Heart left ventricle (tissue), 16 donors: ENCODE measurements around the gene TRMU. TPM values are rescaled to one million over a fixed set of nuclear protein-coding genes. Genes with fewer than 3 reads are reported as not detected.

Experiments used
- ATAC-seq, 4 donors: fragments of 200-7000 bp; cut with Tn5 transposase; one replicate each; pipeline ENCODE4 v1.9.1; 2020 to 2022; ENCODE audit warnings: moderate library complexity in 4 of 4, mild to moderate bottlenecking in 3 of 4, moderate number of reproducible peaks in 1 of 4
- DNase-seq, 5 donors: peaks; one replicate each; pipeline ENCODE4 v3.0.0-alpha.2; 2020
- H3K27ac ChIP-seq, 12 donors: fragments of 200-600 bp; sonication (generic) in 4 of 12; one replicate each; pipeline versions ENCODE4 v1.5.0 to v1.8.0; 2016 to 2022; ENCODE audit warnings: mild to moderate bottlenecking in 2 of 12
- H3K27me3 ChIP-seq, 9 donors: fragments of 200-600 bp; sonication (generic) in 2 of 9; one replicate each; pipeline versions ENCODE4 v1.5.1 to v1.8.0; 2016 to 2022; ENCODE audit warnings: mild to moderate bottlenecking in 3 of 9
- H3K36me3 ChIP-seq, 9 donors: fragments of 200-600 bp; sonication (generic) in 2 of 9; one replicate each; pipeline versions ENCODE4 v1.5.0 to v1.8.0; 2018 to 2022; ENCODE audit warnings: mild to moderate bottlenecking in 2 of 9
- H3K4me1 ChIP-seq, 12 donors: fragments of 200-600 bp; sonication (generic) in 4 of 12; one replicate each; pipeline versions ENCODE4 v1.5.0 to v1.8.0; 2016 to 2022; ENCODE audit warnings: mild to moderate bottlenecking in 3 of 12
- H3K4me3 ChIP-seq, 12 donors: fragments of 200-600 bp; sonication (generic) in 4 of 12; one replicate each; pipeline versions ENCODE4 v1.5.0 to v1.8.0; 2017 to 2022; ENCODE audit warnings: mild to moderate bottlenecking in 9 of 12, moderate library complexity in 4 of 12
- H3K9me3 ChIP-seq, 12 donors: fragments of 200-600 bp; sonication (generic) in 4 of 12; one replicate each; pipeline versions ENCODE4 v1.5.0 to v1.8.0; 2016 to 2022; ENCODE audit warnings: mild to moderate bottlenecking in 1 of 12
- POLR2A ChIP-seq, 2 donors: fragments of 450-650 bp; IDR thresholded peaks; one replicate each; pipeline ENCODE4 v1.6.1; 2017; ENCODE audit warnings: antibody characterized with exemption in 2 of 2, mild to moderate bottlenecking in 2 of 2, moderate library complexity in 2 of 2
- WGBS, 4 donors: extraction: QIAGEN DNeasy Blood & Tissue Kit in 2 of 4; methylation state at CpG; one replicate each; pipeline versions ENCODE4 v1.1.5 to v1.1.7; 2013 to 2018; 5-methylcytosine and 5-hydroxymethylcytosine counted together
- intact Hi-C, 10 donors: fragments of 100-400 bp; cut with DNase I; formaldehyde crosslinking; loops; one replicate each; pipeline versions ENCODE4 v1.11.1 to v1.14.2; 2022
- polyA plus RNA-seq, 2 donors: library from polyadenylated mRNA; stranded (reverse); fragments of 200-250 nt; gene quantifications; one replicate each; pipeline ENCODE4 v1.2.3, GENCODE V29; 2013
- total RNA-seq, 9 donors: library from RNA; depleted of rRNA in 2 of 9; stranded (reverse); fragments of >200 nt in 2 of 9; fragmentation: NEBNext Ultra II Directional in 3 of 9; extraction: Animal tissue kit (Norgen Biotek cat#: 25700) in 3 of 9; gene quantifications; one replicate each; pipeline versions ENCODE4 v1.1.0 to v1.2.4, GENCODE V29; 2016 to 2023
- TF ChIP-seq, protein P1 (sequence below), 12 donors: fragments of 200-600 bp; sonication (generic) in 4 of 12; IDR thresholded peaks; one replicate each; pipeline versions ENCODE4 v1.5.0 to v1.8.0; 2018 to 2022; ENCODE audit warnings: antibody characterized with exemption in 12 of 12, mild to moderate bottlenecking in 5 of 12
- donor health status: ischemic (EF 13 %, LVEDD 7.1; RV severe dilation, severe dysfunction).
- donor health status: healthy with polysubstance abuse.
- donor health status: DM: no; HTN: yes; CAD: no.
- donor health status: DM: no; HTN: no; CAD: no.
- donor health status: ischemic (EF 25% LVEDD 6.9; RV normal size, moderate dysfunction).
- donor health status: ischemic (EF 25% LVEDD 5.7; RV mildly dilated, moderate dysfunction).
- donor health status: healthy.
- donor health status: DM: yes; HTN: yes; CAD: no.
- donor health status: ischemic (EF 35%, LVEDD 5.7; RV mildly dilated, moderate dysfunction).
- donor health status: nonischemic (EF 11% LVEDD 7.7; RV severe dilation, severe dysfunction).
- donor health status: DM: yes; HTN: yes; CAD: no.
- donor health status: PGD.
- donor health status: ischemic (EF 29% LVEDD 5.4; RV normal size, mild dysfunction).
- donor health status: nonischemic (EF 23%, LVEDD 6.1; RV moderate dilation, normal function).

TRMU gene
- total and polyA plus RNA-seq, 11 donors = 24.3 to 48.7 (median 33.3) TPM

DNA sequence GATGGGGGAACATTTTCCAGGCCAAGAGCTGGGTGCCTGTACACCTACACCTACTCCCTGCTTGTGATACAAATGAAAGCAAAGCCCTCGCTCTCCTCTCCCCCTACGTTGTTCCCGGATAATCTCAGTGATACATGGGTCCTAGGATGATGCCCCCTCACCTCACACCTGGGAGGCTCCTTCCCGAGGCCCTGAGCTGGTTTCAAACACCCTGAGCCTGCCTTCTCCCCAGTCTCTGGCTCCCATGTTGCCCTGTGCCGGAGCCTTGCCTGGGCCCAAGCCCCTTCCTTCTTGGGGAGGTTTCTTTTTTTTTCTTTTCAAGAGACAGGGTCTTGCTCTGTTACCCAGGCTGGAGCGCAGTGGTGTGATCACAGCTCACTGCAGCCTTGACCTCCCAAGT lies 23.3 kb downstream of the TRMU start:
- peaks cover 0 to 47% (median 32%) of the 10 kb centered on the region in 9 donors for H3K36me3 ChIP-seq
- H3K4me1 ChIP-seq = peaks cover 0 to 28% (median 4%) of the 10 kb centered on the region in 12 donors
- no peak overlapping the region for H3K27ac ChIP-seq
- H3K27me3 ChIP-seq = no peaks in the 10 kb centered on the region
- no peak overlapping the region for H3K4me3 ChIP-seq
- no peak for ATAC-seq
- intact Hi-C loops = loop anchor here in 4 of 10 donors (5.0 to 10.0 kb wide), 5 partner anchors 46 to 446 kb away; partner anchors contain the start of gene CELSR1 (in 1 of the 4)
- TF ChIP-seq, protein P1, sequence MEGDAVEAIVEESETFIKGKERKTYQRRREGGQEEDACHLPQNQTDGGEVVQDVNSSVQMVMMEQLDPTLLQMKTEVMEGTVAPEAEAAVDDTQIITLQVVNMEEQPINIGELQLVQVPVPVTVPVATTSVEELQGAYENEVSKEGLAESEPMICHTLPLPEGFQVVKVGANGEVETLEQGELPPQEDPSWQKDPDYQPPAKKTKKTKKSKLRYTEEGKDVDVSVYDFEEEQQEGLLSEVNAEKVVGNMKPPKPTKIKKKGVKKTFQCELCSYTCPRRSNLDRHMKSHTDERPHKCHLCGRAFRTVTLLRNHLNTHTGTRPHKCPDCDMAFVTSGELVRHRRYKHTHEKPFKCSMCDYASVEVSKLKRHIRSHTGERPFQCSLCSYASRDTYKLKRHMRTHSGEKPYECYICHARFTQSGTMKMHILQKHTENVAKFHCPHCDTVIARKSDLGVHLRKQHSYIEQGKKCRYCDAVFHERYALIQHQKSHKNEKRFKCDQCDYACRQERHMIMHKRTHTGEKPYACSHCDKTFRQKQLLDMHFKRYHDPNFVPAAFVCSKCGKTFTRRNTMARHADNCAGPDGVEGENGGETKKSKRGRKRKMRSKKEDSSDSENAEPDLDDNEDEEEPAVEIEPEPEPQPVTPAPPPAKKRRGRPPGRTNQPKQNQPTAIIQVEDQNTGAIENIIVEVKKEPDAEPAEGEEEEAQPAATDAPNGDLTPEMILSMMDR (IDR thresholded peaks at IDR 0.05) = no peak
- no peak for TF ChIP-seq POLR2A (IDR thresholded peaks at IDR 0.05)
- DNase-seq = peak in 1 of 5 donors; percentile 24
- peaks cover 0 to 12% (median 0%) of the 10 kb centered on the region in 12 donors for H3K9me3 ChIP-seq
- 85 to 95% (median 92%) methylated on average over 6 of the region's 6 CpGs for WGBS, 4 donors

DNA sequence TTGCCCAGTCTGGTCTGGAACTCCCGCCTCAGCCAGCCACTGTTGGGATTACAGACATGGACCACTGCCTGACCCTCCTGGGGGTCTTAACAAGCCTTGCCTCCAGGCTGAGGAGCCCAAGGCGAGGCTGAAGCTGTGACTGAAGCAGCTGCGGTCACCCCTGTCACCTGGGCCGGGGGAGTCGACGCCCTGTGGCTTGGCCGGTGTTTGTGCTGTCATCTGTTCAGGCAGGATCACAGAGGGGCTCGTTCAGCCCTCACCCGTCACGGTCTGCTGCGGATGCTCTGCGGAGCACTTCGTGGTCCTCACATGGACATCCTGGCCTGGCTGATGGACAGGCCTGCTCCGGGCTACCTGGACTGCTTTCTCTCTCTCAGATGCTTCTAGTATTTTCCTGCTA lies 23.8 kb downstream of the TRMU start:
- intact Hi-C loops = loop anchor here in 4 of 10 donors (5.0 to 10.0 kb wide), 5 partner anchors 45 to 445 kb away; partner anchors contain the start of gene CELSR1 (in 1 of the 4)
- Histone ChIP-seq H3K27ac (no peak overlapping the region), H3K4me1 (peaks cover 0 to 22% (median under 1%) of the 10 kb centered on the region in 12 donors), H3K9me3 (peaks cover 0 to 12% (median 0%) of the 10 kb centered on the region in 12 donors), H3K27me3 (no peaks in the 10 kb centered on the region), H3K36me3 (peaks cover 0 to 41% (median 26%) of the 10 kb centered on the region in 9 donors), H3K4me3 (no peak overlapping the region)
- TF ChIP-seq, protein P1 (IDR thresholded peaks at IDR 0.05) = no peak
- no peak for TF ChIP-seq POLR2A (IDR thresholded peaks at IDR 0.05)
- 90 to 100% (median 93%) methylated on average over 5 to 14 of the region's 14 CpGs for WGBS, 4 donors
- ATAC-seq (no peak), DNase-seq (peak in 2 of 5 donors; percentile 26 to 37)

DNA sequence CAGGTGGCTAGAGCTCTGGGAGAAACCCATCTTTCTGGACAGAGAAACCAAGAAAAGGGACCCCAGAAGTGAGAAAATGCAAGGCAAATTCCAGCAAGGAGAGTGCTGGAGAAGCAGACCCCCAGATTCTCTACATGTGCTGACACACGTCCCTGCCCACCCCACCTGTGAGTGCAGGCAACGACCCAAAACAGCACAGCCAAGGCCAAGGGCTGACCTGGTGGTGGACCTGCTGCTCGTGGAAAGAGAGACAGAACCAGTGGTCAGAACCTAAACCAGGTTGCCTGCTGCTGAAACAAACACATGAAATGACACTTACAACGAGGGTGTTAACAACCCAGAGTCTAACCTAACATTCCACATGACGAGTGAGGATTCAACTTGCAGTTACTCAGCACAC lies 24.6 kb downstream of the TRMU start:
- peaks cover 0 to 16% (median 0%) of the 10 kb centered on the region in 12 donors for H3K4me1 ChIP-seq

DNA sequence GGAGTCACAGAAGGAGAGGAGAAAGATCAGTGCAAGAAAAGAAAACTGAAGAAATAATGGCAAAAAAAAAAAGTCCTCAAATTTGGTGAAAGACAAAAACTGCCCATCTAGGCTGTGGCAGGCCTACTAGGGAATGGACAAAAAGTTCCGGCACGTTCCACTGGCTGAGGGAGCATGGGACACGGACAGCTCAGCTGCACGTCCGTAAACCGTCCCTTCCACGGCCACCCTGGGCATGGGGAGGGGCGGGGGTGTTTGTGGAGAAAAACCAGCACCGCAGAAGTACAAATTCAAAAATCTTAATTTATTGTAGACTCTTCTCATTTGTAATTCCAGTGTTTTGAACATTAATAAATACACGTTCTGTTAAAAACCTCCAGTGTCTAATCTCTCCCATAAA lies 25.4 kb downstream of the TRMU start:
- WGBS, 4 donors = 90 to 94% (median 93%) methylated on average over 10 of the region's 10 CpGs
- Histone ChIP-seq H3K27me3 (peaks cover 0 to 8% (median 0%) of the 10 kb centered on the region in 9 donors), H3K27ac (no peak overlapping the region), H3K4me3 (no peak overlapping the region), H3K36me3 (peaks cover 0 to 26% (median 15%) of the 10 kb centered on the region in 9 donors), H3K9me3 (peaks cover 0 to 12% (median 0%) of the 10 kb centered on the region in 12 donors), H3K4me1 (peaks cover 0 to 9% (median 0%) of the 10 kb centered on the region in 12 donors)
- TF ChIP-seq POLR2A (IDR thresholded peaks at IDR 0.05) = no peak
- TF ChIP-seq, protein P1 (IDR thresholded peaks at IDR 0.05) = no peak
- intact Hi-C loops = loop anchor here in 1 of 10 donors (5.0 kb wide), 1 partner anchor 316 kb away; no protein-coding TSS in a partner anchor
- DNase-seq = peak in 1 of 5 donors; percentile 7
- no peak for ATAC-seq

More for the DNA sequence above, 24.6 kb downstream of the TRMU start:
- 77 to 84% (median 81%) methylated on average over 5 of the region's 5 CpGs for WGBS, 4 donors
- H3K36me3 ChIP-seq = peaks cover 0 to 33% (median 20%) of the 10 kb centered on the region in 9 donors
- ATAC-seq (no peak), DNase-seq (peak in 1 of 5 donors; percentile 8)
- peaks cover 0 to 4% (median 0%) of the 10 kb centered on the region in 9 donors for H3K27me3 ChIP-seq
- H3K27ac ChIP-seq = no peak overlapping the region
- no peak overlapping the region for H3K4me3 ChIP-seq
- TF ChIP-seq, protein P1 (IDR thresholded peaks at IDR 0.05) = no peak
- TF ChIP-seq POLR2A (IDR thresholded peaks at IDR 0.05) = no peak
- intact Hi-C loops = loop anchor here in 1 of 10 donors (5.0 kb wide), 1 partner anchor 317 kb away; no protein-coding TSS in a partner anchor
- peaks cover 0 to 12% (median 0%) of the 10 kb centered on the region in 12 donors for H3K9me3 ChIP-seq
